ENCODE data around the gene LRRC75B. TPM values are rescaled to one million over a fixed set of nuclear protein-coding genes. Genes with fewer than 3 reads are reported as not detected.

Gene LRRC75B
- total and polyA plus RNA-seq, 4 donors: 4.4 to 17.9 (median 11.1) TPM

DNA sequence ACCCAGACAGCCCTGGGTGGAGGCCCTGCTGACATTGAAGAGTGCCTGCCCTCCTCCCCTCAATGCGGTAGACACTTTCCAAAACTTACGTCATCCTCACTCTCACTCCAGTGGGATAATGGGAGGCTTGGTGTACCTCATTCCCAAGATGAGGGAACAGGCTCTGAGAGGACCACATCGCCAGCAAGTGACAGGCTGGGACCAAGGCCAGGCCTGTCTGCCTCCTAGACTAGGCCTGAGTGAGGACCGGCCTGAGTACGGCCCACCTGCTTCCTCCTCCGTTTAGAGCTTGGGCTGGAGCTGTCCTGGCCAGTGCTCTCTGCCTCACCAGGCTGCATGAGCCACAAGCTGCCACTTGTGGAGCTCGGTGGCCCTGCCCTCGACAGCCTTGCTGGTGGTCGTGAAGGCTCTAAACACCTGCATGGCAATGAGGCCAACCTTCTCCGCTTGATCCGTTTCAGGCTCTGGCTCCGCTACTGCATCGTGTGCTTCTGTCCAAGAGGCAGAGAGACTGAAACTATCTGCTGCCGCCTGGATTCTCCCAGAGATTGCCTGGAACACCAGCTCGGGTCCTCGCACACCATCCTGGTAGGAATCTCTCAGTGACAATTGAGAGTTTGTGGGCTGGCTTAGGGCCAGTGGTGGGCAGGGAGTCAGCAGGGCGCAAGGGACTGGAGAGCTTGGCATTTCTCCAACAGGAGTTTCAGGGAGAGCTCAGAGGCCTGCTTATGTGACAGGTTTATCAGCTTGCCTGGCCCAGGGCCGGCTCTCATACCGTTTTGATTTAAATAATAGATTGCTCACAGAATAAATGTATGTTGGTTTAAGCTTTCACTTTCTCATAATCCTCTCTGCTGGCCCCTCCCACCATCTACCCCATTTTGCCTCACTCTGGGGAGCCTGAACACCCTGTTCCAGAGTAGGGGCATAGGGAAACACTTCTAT lies 9.4 kb downstream of the LRRC75B start:
- Histone ChIP-seq H3K27ac (ENCODE audit: low read depth in 1 of 2, low read length in 1 of 2) (peak overlapping the region in 1 of 2 donors; percentile 4), H3K9ac (ENCODE audit: insufficient read depth in 1 of 2, low read length in 2 of 2) (peak overlapping the region; percentile 8 to 55), H3K27me3 (ENCODE audit: control insufficient read depth in 3 of 3, insufficient read depth in 3 of 3, low read length in 2 of 3) (no peaks in the 10 kb centered on the region), H3K36me3 (ENCODE audit: control insufficient read depth in 4 of 4, insufficient read depth in 4 of 4, low read length in 4 of 4) (peaks cover 0 to 19% (median 7%) of the 10 kb centered on the region in 4 donors), H3K4me1 (ENCODE audit: control insufficient read depth in 5 of 5, insufficient read depth in 5 of 5, low read length in 5 of 5) (peaks cover 0 to 16% (median 9%) of the 10 kb centered on the region in 5 donors), H3K9me3 (ENCODE audit: control insufficient read depth in 4 of 4, insufficient read depth in 3 of 4, low read length in 3 of 4) (no peaks in the 10 kb centered on the region), H3K4me3 (no peak overlapping the region)
- ATAC-seq (ENCODE audit: insufficient read depth, low FRiP score) (no peak), DNase-seq (peak; percentile 55 to 76 (median 64))
- TF ChIP-seq, protein P1, sequence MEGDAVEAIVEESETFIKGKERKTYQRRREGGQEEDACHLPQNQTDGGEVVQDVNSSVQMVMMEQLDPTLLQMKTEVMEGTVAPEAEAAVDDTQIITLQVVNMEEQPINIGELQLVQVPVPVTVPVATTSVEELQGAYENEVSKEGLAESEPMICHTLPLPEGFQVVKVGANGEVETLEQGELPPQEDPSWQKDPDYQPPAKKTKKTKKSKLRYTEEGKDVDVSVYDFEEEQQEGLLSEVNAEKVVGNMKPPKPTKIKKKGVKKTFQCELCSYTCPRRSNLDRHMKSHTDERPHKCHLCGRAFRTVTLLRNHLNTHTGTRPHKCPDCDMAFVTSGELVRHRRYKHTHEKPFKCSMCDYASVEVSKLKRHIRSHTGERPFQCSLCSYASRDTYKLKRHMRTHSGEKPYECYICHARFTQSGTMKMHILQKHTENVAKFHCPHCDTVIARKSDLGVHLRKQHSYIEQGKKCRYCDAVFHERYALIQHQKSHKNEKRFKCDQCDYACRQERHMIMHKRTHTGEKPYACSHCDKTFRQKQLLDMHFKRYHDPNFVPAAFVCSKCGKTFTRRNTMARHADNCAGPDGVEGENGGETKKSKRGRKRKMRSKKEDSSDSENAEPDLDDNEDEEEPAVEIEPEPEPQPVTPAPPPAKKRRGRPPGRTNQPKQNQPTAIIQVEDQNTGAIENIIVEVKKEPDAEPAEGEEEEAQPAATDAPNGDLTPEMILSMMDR (IDR thresholded peaks at IDR 0.05; ENCODE audit: control extremely low read depth, extremely low read depth): no peak
- WGBS, 2 donors: 57 to 72% methylated on average over 19 of the region's 19 CpGs

DNA sequence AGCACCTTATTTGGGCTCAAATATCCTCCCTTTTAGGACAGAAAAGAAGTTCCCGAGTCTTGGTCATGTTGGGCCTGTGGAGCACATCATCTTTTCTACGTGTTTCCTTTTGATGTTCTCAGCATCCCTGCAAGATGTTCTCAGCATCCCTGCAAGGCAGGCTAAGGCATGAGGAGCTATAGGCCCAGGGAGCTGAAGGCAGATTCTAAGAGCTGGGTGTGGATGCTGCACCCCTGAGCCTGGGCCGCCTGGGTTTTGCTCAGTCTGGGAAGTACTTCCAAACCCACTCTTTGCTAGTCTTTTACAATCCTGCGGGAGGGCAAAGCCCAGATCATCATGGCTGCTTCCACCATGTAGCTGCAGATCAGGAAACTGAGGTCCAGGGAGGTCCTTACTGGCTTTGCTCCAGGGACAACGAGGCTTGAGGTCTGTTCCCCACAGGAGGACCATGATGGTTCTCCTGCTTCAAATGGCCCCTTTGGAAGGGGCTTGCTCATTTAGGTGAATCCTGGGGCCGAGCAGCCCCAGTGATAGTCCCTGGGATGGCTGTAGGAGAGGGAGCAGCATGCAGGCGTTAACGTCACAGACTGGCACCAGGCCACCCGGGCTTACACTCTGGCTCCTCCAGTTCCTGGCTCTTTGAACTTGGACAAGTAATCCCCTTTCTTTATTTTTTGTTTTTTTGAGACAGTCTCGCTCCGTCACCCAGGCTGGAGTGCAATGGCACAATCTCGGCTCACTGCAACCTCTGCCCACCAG lies 10.6 kb downstream of the LRRC75B start:
- Histone ChIP-seq H3K36me3 (ENCODE audit: control insufficient read depth in 4 of 4, insufficient read depth in 4 of 4, low read length in 4 of 4) (peaks cover 0 to 9% (median 6%) of the 10 kb centered on the region in 4 donors), H3K27me3 (ENCODE audit: control insufficient read depth in 3 of 3, insufficient read depth in 3 of 3, low read length in 2 of 3) (no peaks in the 10 kb centered on the region), H3K4me1 (ENCODE audit: control insufficient read depth in 5 of 5, insufficient read depth in 5 of 5, low read length in 5 of 5) (peaks cover 0 to 16% (median 6%) of the 10 kb centered on the region in 5 donors), H3K9ac (ENCODE audit: insufficient read depth in 1 of 2, low read length in 2 of 2) (no peak overlapping the region), H3K9me3 (ENCODE audit: control insufficient read depth in 4 of 4, insufficient read depth in 3 of 4, low read length in 3 of 4) (no peaks in the 10 kb centered on the region), H3K4me3 (no peak overlapping the region), H3K27ac (ENCODE audit: low read depth in 1 of 2, low read length in 1 of 2) (no peak overlapping the region)
- 91 to 95% methylated on average over 12 of the region's 12 CpGs for WGBS, 2 donors
- ATAC-seq (ENCODE audit: insufficient read depth, low FRiP score): no peak
- TF ChIP-seq, protein P1 (IDR thresholded peaks at IDR 0.05; ENCODE audit: control extremely low read depth, extremely low read depth): no peak
- no peak for DNase-seq

DNA sequence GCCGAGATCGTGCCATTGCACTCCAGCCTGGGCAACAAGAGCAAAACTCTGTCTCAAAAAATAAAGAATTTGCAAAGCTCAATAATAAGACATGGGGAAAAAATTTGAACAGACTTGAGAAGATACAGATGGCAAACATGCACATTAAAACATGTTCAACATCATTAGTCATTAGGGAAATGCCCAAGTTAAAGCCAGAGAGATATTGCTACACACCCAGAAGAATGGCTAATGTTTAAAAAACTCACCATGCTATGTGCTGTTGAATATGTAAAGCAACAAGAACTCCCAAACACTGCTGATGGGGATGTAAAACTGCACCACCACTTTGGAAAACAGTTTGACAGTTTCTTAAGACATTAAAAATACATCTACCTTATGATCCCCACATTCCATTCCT lies 12.6 kb downstream of the LRRC75B start:
- no peak for ATAC-seq (ENCODE audit: insufficient read depth, low FRiP score)
- WGBS, 2 donors: 95 to 97% methylated on average over 2 of the region's 2 CpGs
- peaks cover 0 to 16% (median 6%) of the 10 kb centered on the region in 5 donors for H3K4me1 ChIP-seq (ENCODE audit: control insufficient read depth in 5 of 5, insufficient read depth in 5 of 5, low read length in 5 of 5)
- H3K9ac ChIP-seq (ENCODE audit: insufficient read depth in 1 of 2, low read length in 2 of 2): no peak overlapping the region
- H3K27me3 ChIP-seq (ENCODE audit: control insufficient read depth in 3 of 3, insufficient read depth in 3 of 3, low read length in 2 of 3): no peaks in the 10 kb centered on the region
- peaks cover 0 to 7% (median 3%) of the 10 kb centered on the region in 4 donors for H3K36me3 ChIP-seq (ENCODE audit: control insufficient read depth in 4 of 4, insufficient read depth in 4 of 4, low read length in 4 of 4)
- no peak overlapping the region for H3K4me3 ChIP-seq
- H3K9me3 ChIP-seq (ENCODE audit: control insufficient read depth in 4 of 4, insufficient read depth in 3 of 4, low read length in 3 of 4): no peaks in the 10 kb centered on the region
- H3K27ac ChIP-seq (ENCODE audit: low read depth in 1 of 2, low read length in 1 of 2): no peak overlapping the region
- TF ChIP-seq, protein P1 (IDR thresholded peaks at IDR 0.05; ENCODE audit: control extremely low read depth, extremely low read depth): no peak
- DNase-seq: no peak

All from lung (tissue), 12 donors.